Breast epithelium (tissue), 4 donors: ENCODE results near the gene LRRC51. TPM values are rescaled to one million over a fixed set of nuclear protein-coding genes. Genes with fewer than 3 reads are reported as not detected.

Experiments
- DNase-seq, 2 donors: peaks; one replicate each; pipeline ENCODE4 v3.0.0-alpha.2; 2019; ENCODE audit warnings: low spot score in 2 of 2
- H3K27ac ChIP-seq, 2 donors: fragments of 200-600 bp; sonication (generic) in 1 of 2; one replicate each; pipeline ENCODE4 v1.5.1; 2016 to 2019; ENCODE audit warnings: mild to moderate bottlenecking in 1 of 2
- H3K27me3 ChIP-seq, 2 donors: fragments of 200-600 bp; sonication (generic) in 1 of 2; one replicate each; pipeline versions ENCODE4 v1.5.1 to v1.6.0; 2017 to 2019; ENCODE audit warnings: control low read depth in 1 of 2, mild to moderate bottlenecking in 1 of 2
- H3K36me3 ChIP-seq: fragments of 200-600 bp; one replicate; pipeline ENCODE4 v1.5.1; 2019
- H3K4me1 ChIP-seq, 2 donors: fragments of 200-600 bp; sonication (generic); one replicate each; pipeline ENCODE4 v1.5.1; 2016 to 2019; ENCODE audit warnings: control low read depth in 1 of 2
- H3K4me3 ChIP-seq, 3 donors: fragments of 200-600 bp; sonication (generic); 1 replicate in 2 of 3; 2 replicates in 1 of 3; pipeline ENCODE4 v1.5.1; 2016 to 2019; ENCODE audit warnings: mild to moderate bottlenecking in 3 of 3, moderate library complexity in 2 of 3
- H3K9me3 ChIP-seq, 2 donors: fragments of 200-600 bp; sonication (generic) in 1 of 2; one replicate each; pipeline ENCODE4 v1.5.1; 2016 to 2019; ENCODE audit warnings: control low read depth in 1 of 2
- POLR2A ChIP-seq: fragments of 450-650 bp; IDR thresholded peaks from one replicate; pipeline ENCODE4 v1.6.1; 2016; ENCODE audit warnings: antibody characterized with exemption, mild to moderate bottlenecking, moderate library complexity
- POLR2AphosphoS5 ChIP-seq, 3 donors: sonication (generic); formaldehyde crosslinking; IDR thresholded peaks; one replicate each; pipeline ENCODE4 v1.6.1; 2017; ENCODE audit warnings: antibody characterized with exemption in 3 of 3
- intact Hi-C: fragments of 100-400 bp; cut with DNase I; formaldehyde crosslinking; loops from one replicate; pipeline ENCODE4 v1.15.1; 2023; ENCODE audit warnings: low total_unique reads
- total RNA-seq, 3 donors: library from RNA; depleted of rRNA; stranded (reverse); fragments of >200 nt; gene quantifications; one replicate each; pipeline ENCODE4 v1.1.0, GENCODE V29; 2016
- TF ChIP-seq, protein P1 (sequence below), 3 donors: fragments of 450-650 bp; IDR thresholded peaks; one replicate each; pipeline ENCODE4 v1.5.1; 2016 to 2017; ENCODE audit warnings: antibody characterized with exemption in 3 of 3, mild to moderate bottlenecking in 3 of 3, moderate library complexity in 3 of 3

The LRRC51 gene
- total RNA-seq, 3 donors from 2014 or later = 14.9 to 103 (median 17.1) TPM

DNA sequence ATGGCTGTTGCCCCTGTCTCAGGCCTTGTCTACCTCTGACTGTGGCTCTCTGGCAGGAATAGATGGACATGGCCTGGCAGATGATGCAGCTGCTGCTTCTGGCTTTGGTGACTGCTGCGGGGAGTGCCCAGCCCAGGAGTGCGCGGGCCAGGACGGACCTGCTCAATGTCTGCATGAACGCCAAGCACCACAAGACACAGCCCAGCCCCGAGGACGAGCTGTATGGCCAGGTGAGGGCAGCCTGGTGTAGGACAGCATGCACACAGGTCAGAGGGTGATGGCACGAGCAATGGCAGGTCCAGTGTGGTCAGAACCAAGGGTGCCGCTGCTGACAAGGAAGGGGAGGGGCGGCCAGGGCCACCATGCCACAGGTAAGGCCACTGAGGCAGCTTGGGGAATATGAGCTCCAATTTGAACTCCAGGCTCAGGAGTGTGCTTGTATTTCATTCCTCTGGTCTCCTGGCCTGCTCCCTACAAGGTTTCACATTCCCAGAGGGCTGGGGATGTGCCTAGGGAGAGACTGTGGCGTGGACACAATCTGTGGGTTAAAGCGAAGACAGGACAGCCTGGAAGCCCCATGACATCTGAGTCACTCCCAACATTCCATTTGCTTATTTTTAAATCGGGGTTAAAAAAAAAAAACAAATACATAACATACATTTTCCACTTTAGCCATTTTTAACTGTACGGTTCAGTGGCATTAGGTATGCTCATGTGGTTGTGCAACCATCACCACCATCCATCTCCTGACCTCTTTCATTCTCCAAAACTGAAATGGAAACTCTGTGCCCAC lies 55.4 kb downstream of the LRRC51 start:
- intact Hi-C loops = no loop called here
- no peak overlapping the region for H3K4me3 ChIP-seq
- H3K36me3 ChIP-seq = no peaks in the 10 kb centered on the region
- H3K4me1 ChIP-seq = no peaks in the 10 kb centered on the region
- DNase-seq = no peak
- TF ChIP-seq POLR2A (no peak), POLR2AphosphoS5 (IDR thresholded peaks at IDR 0.05) (no peak)
- TF ChIP-seq, protein P1, sequence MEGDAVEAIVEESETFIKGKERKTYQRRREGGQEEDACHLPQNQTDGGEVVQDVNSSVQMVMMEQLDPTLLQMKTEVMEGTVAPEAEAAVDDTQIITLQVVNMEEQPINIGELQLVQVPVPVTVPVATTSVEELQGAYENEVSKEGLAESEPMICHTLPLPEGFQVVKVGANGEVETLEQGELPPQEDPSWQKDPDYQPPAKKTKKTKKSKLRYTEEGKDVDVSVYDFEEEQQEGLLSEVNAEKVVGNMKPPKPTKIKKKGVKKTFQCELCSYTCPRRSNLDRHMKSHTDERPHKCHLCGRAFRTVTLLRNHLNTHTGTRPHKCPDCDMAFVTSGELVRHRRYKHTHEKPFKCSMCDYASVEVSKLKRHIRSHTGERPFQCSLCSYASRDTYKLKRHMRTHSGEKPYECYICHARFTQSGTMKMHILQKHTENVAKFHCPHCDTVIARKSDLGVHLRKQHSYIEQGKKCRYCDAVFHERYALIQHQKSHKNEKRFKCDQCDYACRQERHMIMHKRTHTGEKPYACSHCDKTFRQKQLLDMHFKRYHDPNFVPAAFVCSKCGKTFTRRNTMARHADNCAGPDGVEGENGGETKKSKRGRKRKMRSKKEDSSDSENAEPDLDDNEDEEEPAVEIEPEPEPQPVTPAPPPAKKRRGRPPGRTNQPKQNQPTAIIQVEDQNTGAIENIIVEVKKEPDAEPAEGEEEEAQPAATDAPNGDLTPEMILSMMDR (IDR thresholded peaks at IDR 0.05) = no peak
- H3K27me3 ChIP-seq = no peaks in the 10 kb centered on the region
- H3K9me3 ChIP-seq = no peaks in the 10 kb centered on the region
- H3K27ac ChIP-seq = no peak overlapping the region

DNA sequence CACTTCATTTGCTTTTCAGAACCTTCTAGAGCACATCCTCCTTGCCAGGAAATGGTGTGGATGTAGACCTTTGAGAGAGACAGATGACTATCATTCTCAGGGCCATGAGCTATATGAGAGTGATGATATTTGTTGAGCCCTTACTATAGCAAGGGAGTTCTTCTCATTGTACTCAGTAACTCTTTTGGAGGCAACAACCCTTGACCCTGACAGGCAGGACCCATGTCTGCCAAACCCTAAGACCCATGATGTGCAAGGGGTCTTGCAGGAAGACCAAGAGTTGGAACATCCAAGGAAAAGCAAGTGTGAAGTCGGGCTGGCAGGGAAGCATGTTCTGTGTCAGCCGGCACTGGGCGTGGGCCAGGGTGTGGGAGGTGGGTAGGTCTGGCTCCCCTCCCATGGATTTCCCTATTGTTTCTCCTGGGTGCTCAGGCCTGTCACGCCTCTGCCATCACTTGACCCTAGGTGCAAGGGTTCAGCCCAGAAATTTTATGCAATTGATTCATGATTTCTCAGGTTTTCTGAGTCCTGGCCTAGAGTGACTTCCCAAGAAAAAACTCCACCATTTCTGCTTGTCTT lies 56.1 kb downstream of the LRRC51 start:
- H3K27me3 ChIP-seq = no peaks in the 10 kb centered on the region
- TF ChIP-seq, protein P1 (IDR thresholded peaks at IDR 0.05) = no peak
- no peak for TF ChIP-seq POLR2AphosphoS5 (IDR thresholded peaks at IDR 0.05)
- no peak for TF ChIP-seq POLR2A
- no peak overlapping the region for H3K27ac ChIP-seq
- H3K36me3 ChIP-seq = no peaks in the 10 kb centered on the region
- intact Hi-C loops = no loop called here
- no peak for DNase-seq
- H3K4me1 ChIP-seq = no peaks in the 10 kb centered on the region
- H3K9me3 ChIP-seq = no peaks in the 10 kb centered on the region
- no peak overlapping the region for H3K4me3 ChIP-seq

DNA sequence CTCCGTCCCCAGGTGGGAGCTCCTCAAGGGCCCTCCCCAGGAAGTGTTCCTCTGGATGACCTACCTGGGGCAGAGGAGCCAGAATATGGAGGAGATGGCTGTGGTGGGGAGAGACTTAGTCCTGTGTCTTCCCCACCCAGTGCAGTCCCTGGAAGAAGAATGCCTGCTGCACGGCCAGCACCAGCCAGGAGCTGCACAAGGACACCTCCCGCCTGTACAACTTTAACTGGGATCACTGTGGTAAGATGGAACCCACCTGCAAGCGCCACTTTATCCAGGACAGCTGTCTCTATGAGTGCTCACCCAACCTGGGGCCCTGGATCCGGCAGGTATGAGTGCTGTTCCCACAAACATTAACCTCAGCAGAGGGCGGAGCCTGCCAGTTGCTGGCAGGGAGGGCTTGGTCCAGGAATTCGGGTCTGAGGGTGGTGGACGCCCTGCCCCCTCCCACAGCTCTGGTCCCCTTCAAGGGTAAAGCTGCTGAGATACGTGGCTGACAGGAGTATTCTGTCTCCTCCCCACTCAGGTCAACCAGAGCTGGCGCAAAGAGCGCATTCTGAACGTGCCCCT lies 58.3 kb downstream of the LRRC51 start:
- intact Hi-C loops = no loop called here

DNA sequence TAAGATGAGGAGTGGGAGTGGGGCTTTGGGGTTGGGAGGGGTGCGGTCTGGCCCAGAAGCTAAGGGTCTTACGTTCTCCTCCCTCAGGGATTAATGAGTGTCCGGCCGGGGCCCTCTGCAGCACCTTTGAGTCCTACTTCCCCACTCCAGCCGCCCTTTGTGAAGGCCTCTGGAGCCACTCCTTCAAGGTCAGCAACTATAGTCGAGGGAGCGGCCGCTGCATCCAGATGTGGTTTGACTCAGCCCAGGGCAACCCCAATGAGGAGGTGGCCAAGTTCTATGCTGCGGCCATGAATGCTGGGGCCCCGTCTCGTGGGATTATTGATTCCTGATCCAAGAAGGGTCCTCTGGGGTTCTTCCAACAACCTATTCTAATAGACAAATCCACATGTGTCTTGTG lies 58.9 kb downstream of the LRRC51 start:
- Histone ChIP-seq H3K27me3 (no peaks in the 10 kb centered on the region), H3K9me3 (no peaks in the 10 kb centered on the region), H3K36me3 (no peaks in the 10 kb centered on the region), H3K4me3 (no peak overlapping the region), H3K27ac (peak overlapping the region; percentile 58 to 66), H3K4me1 (no peaks in the 10 kb centered on the region)
- intact Hi-C loops = no loop called here
- TF ChIP-seq POLR2A (no peak), POLR2AphosphoS5 (IDR thresholded peaks at IDR 0.05) (no peak)
- TF ChIP-seq, protein P1 (IDR thresholded peaks at IDR 0.05) = no peak
- no peak for DNase-seq

More for the DNA sequence above, 58.3 kb downstream of the LRRC51 start:
- TF ChIP-seq, protein P1 (IDR thresholded peaks at IDR 0.05) = no peak
- TF ChIP-seq POLR2AphosphoS5 (IDR thresholded peaks at IDR 0.05) = no peak
- TF ChIP-seq POLR2A = no peak
- no peaks in the 10 kb centered on the region for H3K4me1 ChIP-seq
- H3K27ac ChIP-seq = peak overlapping the region in 1 of 2 donors; percentile 66
- H3K4me3 ChIP-seq = no peak overlapping the region
- no peaks in the 10 kb centered on the region for H3K9me3 ChIP-seq
- H3K27me3 ChIP-seq = no peaks in the 10 kb centered on the region
- no peak for DNase-seq
- no peaks in the 10 kb centered on the region for H3K36me3 ChIP-seq

DNA sequence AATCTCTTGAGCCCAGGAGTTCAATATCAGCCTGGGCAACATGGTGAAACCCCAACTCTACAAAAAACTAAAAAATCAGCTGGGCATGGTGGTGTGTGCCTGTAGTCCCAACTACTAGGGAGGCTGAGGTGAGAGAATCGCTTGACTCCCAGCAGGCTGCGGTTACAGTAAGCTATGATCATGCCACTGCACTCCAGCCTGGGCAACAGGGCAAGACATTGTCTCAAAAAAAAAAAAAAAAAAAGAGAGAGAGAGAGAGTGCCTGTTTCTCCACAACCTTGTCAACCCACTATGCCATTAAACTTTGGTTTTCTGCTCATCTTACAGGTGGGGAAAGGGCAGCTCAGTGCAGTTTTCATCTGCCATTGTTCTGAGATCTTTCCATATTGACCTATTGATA lies 60.0 kb downstream of the LRRC51 start:
- Histone ChIP-seq H3K27me3 (no peaks in the 10 kb centered on the region), H3K36me3 (no peaks in the 10 kb centered on the region), H3K27ac (peak overlapping the region; percentile 52 to 66), H3K9me3 (no peaks in the 10 kb centered on the region), H3K4me3 (no peak overlapping the region), H3K4me1 (no peaks in the 10 kb centered on the region)
- TF ChIP-seq POLR2A = no peak
- no peak for TF ChIP-seq POLR2AphosphoS5 (IDR thresholded peaks at IDR 0.05)
- TF ChIP-seq, protein P1 (IDR thresholded peaks at IDR 0.05) = no peak
- no peak for DNase-seq
- intact Hi-C loops = no loop called here
